Activated CD4-positive, CD25-positive, alpha-beta regulatory T cell (primary cell): ENCODE data around the gene SACS.
"Not testable (repeated sequence)": the region's sequence is repeated elsewhere in the genome, so short reads cannot be mapped to it uniquely, and the experiment has no call there.

Experiments used
- DNase-seq, 4 experiments: peaks; one replicate each; lab custom pipeline; 2025; lab: John Stamatoyannopoulos, UW

Gene SACS

DNA sequence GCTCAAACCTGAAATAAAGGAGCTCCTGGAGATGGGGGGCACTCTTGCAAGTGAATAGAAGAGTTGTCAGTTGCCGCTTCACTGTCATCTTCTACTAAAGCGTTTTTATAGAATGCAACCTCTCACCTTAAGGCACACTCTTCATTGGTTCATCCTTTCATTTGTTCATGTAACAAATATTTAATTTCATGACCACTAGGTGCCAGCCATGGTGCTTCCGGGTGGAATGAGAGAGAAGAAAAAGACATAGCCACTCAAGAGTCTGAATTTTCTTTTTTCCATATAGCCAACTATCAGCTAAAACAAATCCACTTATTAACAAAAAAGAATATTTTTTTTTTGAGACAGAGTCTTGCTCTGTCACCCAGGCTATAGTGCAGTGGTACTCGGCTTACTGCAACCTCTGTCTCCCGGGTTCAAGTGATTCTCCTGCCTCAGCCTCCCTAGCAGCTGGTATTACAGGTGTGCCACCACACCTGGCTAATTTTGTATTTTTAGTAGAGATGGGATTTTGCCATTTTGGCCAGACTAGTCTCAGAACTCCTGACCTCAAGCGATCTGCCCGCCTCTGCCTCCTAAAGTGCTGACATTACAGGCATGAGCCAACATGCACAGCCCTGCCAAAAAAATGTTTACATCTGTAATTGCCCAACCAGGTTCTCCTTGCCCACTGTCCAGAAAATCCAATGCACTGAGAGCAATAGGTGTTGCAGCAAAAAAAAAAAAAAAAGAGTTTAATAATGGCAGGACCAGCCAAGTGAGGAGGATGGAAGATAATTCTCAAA is 22.1 kb upstream of the SACS start:
- no peak for DNase-seq

DNA sequence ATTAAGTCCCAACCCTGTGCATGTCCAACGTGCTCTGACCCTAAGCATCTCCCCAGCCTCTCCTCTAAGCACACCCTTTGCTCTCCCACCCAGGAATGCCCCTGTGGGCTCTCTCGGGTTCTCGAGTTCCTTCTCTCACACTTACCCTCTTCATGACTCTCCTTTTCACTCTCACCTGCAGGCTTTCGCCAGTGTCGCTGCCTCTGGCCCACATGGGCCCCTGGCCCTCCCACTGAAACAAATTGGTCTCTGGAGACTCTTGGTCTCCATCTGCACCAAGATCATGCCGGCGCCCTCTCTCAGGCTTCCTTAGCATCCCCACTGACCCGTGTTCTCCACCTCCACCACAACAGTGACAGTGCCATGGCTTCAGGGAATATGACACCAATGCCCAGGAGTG is 19.6 kb upstream of the SACS start:
- no peak for DNase-seq

DNA sequence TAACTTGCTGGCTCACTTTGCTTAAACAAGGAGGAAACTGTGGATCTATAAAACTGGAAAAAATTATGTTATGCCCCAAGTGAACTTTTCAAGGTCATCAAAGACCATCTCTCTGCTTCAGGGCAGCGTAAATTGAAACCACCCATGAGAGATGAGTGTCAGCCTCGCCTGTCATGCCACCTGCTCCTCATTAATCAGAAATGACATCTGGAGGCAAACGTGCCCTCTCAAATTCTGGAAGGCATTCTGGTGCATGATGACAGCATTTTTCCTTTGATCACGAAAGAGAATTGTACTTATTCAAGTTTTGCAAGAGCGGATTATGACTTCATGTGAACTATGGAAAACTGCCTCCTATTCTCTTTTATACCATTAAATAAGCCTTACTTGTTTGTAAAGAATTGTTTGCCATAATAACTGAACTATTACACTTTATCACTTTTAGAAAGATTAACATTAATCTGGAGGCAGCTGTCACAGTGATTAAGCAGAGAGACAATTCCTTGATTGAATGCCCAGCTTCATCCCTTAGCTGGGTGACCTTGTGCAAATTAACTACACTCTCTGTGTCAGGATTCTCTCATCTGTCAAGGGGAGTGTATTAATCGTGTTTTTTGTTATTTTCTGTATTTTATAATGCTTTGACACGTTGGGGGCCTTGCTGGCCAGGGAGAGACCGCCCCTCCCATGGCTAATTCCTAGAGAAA is 17.0 kb upstream of the SACS start:
- no peak for DNase-seq

DNA sequence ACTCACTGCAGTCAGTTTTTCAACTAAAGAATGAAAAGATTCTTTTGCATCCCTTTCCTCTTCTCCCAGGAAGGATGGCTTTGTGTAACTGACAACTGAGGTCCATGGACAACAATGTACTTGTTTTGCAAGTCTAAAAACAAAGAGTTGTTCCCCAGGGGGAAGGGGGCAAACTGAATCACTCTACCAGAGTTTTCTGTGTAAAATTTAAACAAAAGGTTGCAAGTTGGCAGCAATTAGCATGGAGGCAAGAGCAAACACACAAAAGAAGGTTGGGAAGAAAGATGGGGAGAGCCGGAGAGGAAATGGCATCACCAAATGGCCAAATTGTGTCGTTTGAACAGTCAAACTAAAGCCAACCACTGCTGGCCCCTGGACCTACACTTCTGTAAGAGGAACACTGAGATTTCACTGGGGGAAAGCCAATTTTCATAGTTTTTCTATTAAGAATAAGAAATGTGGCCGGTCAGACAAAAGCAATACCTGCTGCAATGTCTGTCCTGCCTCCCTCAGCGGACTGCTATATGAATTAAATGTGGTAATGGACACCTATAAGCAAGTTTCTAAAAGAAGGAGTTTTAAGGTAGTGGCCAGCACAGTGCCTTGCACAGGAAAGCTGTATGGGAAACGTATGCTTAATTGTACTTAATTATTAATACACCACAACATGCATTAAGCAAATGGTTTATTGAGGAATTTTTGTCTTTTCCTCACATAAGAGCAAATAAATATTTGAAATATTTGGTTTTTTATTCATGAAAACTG is 16.1 kb upstream of the SACS start:
- no peak for DNase-seq

DNA sequence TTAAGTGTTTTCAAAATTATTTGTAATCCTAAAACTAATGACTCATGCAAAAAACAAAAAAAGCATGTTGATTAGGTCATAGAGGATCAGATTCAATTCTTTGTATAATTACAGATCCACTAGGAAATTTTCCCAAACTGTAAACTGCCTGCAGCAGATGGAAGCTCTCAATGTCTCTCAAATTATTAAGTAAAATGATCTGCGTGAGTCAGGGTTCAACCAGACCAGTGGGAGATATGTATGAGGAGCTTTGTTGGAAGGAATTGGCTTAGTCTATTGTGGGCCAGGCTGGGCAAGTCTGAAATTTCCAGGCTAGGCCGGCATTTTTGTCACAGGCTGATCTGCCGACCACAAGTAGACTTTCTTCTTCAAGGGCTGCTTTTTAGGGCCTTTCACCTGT is 14.4 kb upstream of the SACS start:
- DNase-seq: no peak

DNA sequence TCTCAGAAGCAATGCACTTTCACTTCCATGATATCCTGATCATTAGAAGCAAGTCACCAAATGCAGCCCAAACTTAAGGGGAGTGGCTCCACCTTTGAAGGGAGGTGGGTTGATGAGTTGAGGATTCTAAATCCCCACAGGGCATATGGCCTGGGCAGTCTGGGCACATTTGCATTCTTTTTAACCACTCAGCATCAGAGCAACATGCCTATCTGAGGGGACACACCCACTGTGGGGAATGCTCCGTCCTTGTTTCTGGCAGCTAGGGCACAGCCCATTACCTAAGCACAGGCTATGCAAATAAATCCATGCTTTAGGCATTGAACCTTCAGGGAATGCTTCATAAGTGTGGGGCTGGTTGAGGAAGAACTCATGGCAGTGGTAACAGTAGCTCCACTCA is 12.3 kb upstream of the SACS start:
- DNase-seq: no peak

DNA sequence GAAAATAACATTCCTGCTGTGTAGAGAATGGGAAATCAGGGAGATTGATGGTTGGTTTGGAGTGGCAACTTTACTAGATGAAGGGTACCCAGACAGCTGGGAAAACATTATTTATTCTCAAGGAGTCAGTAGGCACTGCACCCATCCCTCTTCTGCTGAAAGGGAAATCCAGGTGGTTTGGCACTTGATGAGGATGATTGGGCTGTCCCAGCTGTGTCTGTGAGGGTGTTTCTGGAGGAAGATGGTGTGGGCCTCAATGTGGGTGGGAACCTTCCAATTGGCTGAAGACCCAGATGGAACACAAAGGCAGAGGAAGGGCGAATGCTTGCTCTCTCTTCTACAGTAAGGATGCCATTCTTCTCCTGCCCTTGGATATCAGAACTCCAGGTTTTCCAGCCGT is 10.4 kb upstream of the SACS start:
- DNase-seq: no peak

DNA sequence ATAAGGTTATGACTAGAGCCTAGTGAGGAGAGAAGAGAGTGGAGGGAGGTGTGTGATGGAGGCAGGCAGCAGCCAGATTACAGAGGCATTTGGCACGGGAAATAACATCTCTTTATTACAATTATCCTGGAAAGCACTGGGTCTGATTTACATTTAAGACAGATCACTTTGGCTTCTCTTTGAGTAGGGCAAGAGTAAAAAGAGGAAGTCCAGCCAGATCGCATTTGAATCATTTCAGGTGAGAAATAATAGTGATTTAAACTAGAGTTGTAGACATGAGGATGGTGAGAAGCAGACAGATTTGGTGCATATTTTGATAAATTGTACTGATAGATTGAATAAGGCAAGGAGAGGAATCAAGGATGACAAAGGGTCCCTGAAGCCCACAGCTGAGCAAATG is 9.6 kb upstream of the SACS start:
- no peak for DNase-seq

DNA sequence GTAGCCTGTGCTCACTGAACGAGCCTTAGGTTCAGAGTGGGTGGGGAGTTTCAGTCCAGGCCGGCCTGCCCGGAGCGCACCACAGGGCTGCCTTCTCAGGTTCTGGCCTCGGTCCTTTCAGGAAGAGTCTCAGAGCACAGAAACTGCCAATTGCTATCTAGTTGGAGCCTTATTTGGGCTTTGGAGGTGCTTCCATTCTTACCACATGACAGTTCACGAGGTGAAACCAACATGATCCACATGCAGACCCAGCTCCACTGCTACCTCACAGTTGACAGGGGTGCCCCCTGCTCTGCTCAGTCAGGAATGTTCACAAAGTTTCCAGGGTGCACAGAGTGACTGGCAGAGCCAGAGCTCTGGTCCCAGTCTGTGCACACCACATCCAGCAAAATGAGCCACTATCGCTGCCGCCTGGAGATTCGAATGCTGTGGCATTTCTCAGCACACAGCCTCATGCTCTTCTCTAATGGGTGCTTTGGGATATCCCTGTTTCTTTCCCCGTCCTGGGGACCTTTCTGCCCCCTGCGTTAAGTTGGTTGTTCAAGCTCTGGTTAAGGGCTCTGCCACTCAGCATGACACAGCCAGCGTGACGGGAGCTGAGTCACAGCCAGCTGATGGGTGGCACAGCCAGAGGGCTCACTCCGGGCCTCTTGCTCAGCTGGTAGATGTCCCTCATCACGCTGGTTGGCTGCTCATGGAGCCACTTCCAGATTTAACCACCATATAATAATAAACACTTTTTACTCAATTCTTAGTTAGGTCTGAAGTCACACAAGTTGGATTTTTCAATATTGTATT is 7.5 kb upstream of the SACS start:
- no peak for DNase-seq

DNA sequence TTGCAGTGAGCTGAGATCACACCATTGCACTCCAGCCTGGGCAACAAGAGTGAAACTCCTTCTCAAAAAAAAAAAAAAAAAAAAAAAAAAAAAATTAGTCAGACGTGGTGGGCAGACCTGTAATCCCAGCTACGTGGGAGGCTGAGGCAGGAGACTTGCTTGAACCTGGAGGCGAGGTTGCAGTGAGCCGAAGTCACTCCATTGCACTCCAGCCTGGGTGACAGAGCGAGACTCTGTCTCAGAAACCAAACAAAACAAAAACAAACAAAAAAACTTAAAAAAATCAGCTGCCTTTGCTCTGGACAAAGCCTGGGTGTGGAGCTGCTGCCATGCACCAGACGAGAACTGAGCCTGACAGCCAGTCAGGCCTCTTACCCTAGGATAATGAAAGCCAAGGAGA is 6.8 kb upstream of the SACS start:
- not testable (repeated sequence) for DNase-seq

DNA sequence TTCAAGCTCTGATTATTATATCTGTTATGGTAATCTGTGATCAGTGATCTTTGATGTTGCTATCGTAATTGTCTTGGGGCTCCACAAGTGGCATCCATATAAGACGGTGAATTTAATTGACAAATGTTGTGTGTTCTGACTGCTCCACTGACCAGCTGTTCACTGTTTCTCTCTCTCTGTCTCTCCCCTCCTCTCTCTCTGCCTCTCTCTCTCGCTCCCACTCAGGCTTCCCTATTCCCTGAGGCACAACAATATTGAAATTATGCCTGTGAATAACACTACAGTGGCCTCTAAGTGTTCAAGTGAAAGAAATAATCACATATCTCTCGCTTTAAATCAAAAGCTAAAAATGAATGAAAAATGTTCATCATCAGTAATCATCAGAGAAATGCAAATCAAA is 4.4 kb upstream of the SACS start:
- no peak for DNase-seq

DNA sequence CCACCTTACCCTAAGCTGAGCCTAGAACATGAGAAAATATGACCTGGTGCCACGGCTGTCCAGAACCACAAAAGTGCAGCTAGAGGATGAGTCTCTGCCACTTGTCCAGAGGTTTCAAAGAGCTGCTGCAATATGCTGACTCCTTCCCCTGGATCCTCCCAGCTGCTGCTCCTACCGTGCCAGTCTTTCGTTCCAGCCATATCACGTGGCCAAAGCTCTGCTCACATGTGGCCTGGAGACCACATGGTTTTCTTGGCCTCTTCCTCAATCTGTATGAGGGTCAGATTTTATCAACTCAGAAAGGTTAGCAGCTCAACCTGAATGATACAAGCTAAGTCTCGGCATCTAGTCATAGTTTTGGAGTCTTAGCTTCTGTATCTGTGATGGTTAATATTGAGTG is 3.2 kb upstream of the SACS start:
- DNase-seq: no peak

DNA sequence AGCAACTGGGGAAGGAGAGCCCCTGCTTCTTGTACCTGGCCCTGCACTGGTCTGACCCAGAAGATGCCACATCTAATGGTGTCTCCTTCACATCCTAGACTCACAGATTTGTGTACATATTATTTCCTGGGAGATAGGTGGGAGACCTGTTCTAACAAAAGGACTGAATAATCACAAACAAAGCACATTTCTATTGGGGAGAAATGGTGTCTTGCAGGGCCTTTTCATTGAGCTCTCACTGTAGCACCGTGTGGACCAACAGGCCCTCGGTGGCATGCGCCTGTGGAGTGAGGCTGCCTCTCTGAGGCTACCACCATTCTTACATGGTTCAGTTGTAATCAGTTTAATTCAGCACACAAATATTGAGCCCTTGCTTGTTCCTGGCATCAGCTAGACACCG is 989 bp upstream of the SACS start:
- DNase-seq: no peak

DNA sequence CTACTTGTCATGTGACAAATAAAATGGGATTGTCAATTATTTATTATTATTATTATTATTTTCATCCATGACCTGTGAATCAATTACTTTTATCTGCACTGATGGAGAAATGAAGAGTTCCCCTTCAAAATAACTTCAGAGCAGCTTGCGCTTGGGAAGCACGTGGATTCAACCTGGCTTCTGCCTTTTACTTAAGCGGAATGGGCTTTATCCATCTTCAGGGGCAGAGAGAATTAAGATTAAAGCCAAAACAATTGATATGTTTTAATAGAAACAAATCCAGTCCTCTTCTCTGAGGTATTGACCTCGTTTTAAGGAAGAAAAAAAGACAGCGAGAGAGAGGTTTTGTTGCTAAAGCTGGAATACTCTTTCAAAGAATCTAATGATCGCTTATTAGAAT is 876 bp downstream of the SACS start:
- DNase-seq: no peak

DNA sequence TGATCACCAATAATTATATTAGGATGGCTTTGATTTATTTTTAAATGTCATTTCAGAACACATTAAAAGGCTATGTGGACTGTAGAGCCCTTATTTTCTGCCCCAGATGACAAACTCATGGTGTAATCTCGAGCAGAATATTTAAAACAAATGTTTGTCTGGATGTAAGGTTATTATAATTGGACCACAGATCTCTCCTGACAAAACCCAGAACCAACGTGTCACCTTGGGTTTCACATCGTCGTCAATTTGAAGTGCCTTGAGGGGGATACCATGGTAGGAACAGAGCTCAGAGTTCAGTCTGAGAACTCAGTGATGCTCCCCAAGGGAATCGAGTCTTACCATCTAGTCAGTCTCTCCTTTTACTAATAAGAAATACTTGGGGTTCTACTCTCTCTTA is 2.8 kb downstream of the SACS start:
- no peak for DNase-seq

DNA sequence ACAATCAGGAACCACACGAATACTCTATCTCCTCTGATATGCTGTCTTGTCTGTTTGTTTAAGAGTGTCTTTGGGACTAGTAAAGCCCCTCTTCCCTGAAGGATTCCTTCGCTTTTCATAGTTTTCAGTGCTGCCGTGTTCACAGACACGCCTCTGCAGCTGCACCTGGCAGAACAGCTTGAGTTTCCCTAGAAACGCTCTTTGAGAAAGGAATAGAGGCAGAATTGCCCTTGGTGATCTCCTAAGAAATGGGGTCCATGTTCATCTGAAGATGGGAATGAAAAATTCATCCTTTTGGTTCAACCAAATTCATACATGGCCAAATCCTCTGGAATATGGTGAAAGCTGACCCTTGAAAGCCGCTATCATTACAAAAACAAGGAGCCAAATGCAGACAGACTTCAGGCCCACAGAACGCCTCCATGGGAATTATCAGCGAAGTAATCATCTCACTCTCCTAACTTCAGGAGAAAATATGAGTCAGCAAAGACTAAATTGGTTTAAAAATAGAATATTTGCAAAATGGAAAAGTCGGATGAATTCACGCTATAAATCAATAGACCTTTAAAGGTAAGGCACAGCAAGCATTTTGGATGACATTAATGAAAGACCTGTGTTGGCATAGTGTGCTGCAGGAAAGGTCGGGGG is 5.5 kb downstream of the SACS start:
- no peak for DNase-seq

DNA sequence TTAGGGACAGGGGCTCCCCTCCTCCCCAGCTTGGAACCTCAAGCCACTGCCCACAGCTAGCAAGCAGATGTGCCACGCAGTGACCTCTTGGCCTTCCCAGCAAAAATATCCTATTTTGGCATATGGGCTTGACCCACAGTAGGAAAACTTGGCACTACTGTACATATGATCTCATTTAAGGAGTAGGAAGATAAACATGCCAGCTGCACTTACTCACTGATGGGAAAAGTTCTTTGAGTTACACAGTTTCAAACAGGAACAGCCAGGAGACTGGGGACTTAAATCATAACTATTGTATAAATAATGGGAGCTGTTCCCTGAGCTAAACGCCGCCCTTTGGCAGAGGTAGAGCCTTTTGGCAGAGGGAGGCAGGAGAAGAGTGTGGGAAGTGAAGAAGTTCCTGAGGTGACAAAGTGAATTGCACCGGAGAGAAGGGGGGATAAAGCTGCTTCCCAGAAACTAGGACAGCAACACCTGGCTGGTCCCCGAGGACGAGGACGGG is 6.1 kb downstream of the SACS start:
- DNase-seq: no peak

DNA sequence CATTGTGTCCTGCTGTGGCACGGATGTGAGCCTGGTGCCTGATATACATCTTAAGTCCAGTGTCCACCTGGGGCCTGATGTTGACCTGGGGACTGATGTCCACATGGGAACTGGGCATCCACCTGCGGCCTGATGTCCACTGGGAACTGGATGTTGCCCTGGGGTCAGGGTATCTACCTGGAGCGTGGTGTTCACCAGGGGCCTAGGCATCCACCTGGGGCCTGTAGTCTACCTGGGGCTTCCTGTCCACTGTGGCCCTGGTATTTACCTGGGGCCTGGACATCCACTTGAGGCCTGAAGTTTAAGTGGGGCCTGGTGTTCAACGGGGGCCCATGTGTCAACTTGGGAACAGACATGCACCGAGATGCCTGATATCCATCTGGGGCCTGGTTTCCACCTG is 11.9 kb downstream of the SACS start:
- DNase-seq: no peak

DNA sequence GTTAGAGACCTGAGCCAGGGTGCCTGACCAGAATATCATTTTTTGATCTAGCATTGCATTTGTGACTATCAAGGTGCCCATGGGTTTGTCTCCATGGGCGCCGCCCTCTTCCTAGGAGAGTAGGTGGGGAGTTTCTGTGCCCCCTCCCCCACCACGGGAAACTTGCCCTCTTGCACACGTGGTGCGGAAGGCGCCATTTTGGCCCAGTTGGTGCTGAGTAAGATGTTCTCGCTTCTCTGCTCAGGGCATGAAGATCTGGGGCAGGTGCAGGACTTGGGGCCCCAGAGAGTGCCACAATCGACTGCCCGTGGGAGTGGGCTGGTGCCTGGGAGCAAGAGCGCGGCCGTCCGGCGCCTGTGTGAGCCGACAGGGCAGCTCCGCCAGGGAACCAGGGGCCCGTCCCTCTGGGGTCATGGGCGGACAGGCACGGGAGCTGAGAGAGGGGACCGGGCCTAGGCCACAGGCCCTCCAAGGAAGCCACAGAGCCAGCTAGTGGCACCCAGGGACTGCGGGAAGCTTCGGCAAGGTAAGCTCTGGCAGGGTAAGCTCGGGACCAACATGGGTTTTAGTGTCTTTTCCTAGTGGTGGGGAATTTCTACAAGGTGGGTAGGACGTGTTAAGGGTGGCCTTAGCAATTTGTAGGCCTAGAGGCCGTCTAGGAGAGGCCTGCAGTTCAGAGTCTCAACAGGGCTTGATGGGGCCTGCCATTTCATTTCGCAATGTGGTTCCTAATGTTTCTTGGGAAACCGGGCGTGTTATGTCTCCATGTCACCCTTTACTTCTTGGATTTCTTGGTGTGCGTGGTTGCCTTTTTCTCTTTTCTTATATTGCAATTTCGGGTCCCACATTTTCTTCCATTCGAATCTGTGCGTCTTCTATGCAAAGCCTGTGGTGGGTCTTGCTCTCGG is 14.5 kb downstream of the SACS start:
- DNase-seq: no peak

DNA sequence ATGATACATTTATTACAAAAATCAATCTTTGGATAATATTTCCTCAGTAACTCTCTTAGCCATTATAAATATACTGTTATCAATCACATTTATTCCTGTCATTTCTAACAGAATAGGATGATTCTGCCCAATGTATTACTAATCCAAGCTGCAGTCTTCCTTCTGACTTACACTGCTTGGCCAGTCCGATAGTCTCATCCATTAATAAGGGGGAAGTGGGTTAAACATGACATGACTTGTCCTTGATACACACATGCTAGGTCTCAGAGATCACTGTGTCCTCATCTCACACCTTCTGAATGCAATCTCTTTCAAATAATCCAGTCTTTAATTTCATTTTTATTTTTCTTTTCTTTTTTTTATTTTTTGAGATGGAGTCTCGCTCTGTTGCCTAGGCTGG is 18.8 kb downstream of the SACS start:
- no peak for DNase-seq

DNA sequence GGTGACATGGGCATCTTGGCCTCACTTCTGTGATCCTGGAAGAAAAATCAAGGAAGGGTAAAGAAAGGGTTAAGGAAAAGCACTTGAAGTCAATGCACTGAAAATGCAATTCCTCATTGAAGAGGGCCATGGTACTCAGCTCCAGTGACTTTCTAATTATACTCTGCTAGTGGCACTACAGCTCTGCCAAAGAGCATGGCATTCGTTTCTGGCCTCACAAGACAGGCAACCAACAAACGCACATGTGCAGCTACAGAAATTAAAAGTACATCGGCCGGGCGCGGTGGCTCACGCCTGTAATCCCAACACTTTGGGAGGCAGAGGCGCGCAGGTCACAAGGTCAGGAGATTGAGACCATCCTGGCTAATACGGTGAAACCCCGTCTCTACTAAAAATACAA is 21.8 kb downstream of the SACS start:
- no peak for DNase-seq
